ENCODE results near the gene WNK4. TPM values are rescaled to one million over a fixed set of nuclear protein-coding genes. Genes with fewer than 3 reads are reported as not detected.

The WNK4 gene
- total RNA-seq, 2 experiments from 2014 or later = 0.42 to 0.64 TPM

DNA sequence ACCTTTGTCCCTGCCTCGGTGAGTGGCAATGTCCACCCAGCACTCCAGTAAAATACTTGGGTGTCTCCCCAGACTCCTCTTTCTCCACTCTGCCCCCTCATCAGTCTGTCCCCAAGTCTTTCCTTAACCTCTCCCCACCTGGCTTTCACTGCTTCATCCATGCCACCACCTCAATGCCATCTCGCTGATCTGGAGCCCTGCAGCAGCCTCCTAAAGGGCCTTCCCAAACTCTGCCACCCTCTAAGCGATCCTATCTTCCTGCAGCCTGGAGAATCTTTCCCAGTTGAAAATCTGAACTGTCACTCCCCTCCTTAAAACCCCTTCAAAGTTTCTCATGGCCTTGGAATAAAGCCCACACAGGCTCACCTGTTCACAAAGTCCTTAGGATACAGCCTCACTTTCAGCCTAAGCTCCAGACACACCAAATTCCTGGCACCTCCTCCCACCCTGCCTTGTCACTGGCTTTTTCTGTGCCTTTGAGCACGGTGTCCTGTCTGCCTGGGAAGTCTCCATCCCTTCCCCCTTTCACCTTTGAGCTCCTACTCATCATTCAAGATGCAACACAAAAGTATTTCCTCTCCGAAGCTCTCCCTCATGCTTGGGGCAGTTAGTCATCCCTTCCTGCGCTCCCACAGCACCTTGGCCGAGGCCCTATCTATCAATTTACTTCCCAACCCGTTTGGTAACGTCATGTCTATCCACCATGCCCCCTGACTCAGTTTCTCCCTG lies 2.8 kb downstream of the WNK4 start:
- Mint-ChIP-seq H3K9me3 (ENCODE audit: low read depth) (no peaks in the 10 kb centered on the region), H3K36me3 (ENCODE audit: low read depth) (peaks cover 10% of the 10 kb centered on the region), H3K4me3 (no peak overlapping the region), H3K27me3 (peaks cover 51% of the 10 kb centered on the region), H3K27ac (no peak overlapping the region), H3K4me1 (peaks cover 22% of the 10 kb centered on the region)
- CTCF ChIA-PET = interaction anchor here (0.7 to 0.8 kb wide), 2 partner anchors 329 to 416 kb away, joined by 3 to 4 read pairs; no protein-coding TSS in a partner anchor
- DNase-seq (no peak), ATAC-seq (no peak)
- POLR2A ChIA-PET = no interaction called here
- intact Hi-C loops (cut with DNase I, micrococcal nuclease) = no loop called here

DNA sequence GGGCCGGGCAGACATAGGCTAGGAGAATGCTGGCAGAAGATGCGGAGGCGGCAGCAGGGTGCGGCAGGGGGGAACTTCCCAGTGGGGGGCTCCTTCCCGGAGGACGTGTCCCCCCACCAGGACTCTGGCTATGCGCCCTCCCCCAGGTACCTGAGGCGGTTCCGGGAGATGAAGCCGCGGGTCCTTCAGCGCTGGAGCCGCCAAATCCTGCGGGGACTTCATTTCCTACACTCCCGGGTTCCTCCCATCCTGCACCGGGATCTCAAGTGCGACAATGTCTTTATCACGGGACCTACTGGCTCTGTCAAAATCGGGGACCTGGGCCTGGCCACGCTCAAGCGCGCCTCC lies 3.4 kb downstream of the WNK4 start:
- Mint-ChIP-seq H3K9me3 (ENCODE audit: low read depth) (no peaks in the 10 kb centered on the region), H3K27me3 (peaks cover 51% of the 10 kb centered on the region), H3K27ac (no peak overlapping the region), H3K4me3 (no peak overlapping the region), H3K4me1 (peaks cover 22% of the 10 kb centered on the region), H3K36me3 (ENCODE audit: low read depth) (peaks cover 10% of the 10 kb centered on the region)
- intact Hi-C loops (cut with DNase I, micrococcal nuclease) = no loop called here
- DNase-seq (no peak), ATAC-seq (no peak)
- CTCF ChIA-PET = interaction anchor here (0.8 kb wide), 1 partner anchor 415 kb away, joined by 4 read pairs; no protein-coding TSS in a partner anchor
- POLR2A ChIA-PET = no interaction called here

DNA sequence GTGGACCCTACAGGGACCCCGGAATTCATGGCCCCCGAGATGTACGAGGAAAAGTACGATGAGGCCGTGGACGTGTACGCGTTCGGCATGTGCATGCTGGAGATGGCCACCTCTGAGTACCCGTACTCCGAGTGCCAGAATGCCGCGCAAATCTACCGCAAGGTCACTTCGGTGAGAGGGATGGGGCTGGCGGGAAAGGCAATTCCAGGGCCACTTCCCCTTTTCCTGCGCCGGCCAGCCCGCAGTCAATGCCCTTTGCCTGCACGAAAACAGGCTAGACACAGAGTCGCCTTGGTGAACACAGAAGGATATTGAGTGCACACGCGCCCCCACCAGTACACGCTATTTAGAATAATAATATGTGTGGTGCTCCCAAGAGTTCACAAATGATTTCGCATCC lies 4.0 kb downstream of the WNK4 start:
- intact Hi-C loops (cut with DNase I, micrococcal nuclease) = no loop called here
- ATAC-seq = no peak
- DNase-seq = no peak
- ChIA-PET CTCF (no interaction called here), POLR2A (no interaction called here)
- peaks cover 22% of the 10 kb centered on the region for H3K4me1 Mint-ChIP-seq
- no peak overlapping the region for H3K27ac Mint-ChIP-seq
- H3K36me3 Mint-ChIP-seq (ENCODE audit: low read depth) = peaks cover 5% of the 10 kb centered on the region
- peaks cover 54% of the 10 kb centered on the region for H3K27me3 Mint-ChIP-seq
- no peaks in the 10 kb centered on the region for H3K9me3 Mint-ChIP-seq (ENCODE audit: low read depth)
- no peak overlapping the region for H3K4me3 Mint-ChIP-seq

DNA sequence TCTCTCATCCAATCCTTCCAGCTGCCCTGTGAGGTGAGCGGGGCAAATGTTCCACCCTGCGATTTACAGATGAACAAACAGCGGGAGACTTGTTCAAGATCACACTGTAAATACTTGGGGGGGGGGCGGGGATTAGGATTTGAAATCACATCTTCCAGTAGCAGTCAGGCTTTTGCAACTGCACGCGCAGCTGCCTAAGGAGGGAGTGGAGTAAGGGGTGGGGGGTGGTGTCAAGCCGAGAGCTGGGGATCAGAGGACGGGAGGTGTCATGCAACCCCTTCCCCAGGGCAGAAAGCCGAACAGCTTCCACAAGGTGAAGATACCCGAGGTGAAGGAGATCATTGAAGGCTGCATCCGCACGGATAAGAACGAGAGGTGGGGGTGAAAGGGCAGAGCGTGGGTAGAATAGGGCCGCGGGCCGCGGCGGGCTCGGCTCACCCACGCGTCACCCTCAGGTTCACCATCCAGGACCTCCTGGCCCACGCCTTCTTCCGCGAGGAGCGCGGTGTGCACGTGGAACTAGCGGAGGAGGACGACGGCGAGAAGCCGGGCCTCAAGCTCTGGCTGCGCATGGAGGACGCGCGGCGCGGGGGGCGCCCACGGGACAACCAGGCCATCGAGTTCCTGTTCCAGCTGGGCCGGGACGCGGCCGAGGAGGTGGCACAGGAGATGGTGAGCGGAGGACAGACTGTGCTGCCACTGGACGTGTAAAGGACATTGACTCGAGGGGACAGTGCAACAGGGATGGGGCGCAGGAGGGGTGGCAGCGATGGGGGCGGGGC lies 4.6 kb downstream of the WNK4 start:
- peaks cover 54% of the 10 kb centered on the region for H3K27me3 Mint-ChIP-seq
- POLR2A ChIA-PET = no interaction called here
- ATAC-seq (no peak), DNase-seq (peak; percentile 34)
- peaks cover 19% of the 10 kb centered on the region for H3K4me1 Mint-ChIP-seq
- H3K9me3 Mint-ChIP-seq (ENCODE audit: low read depth) = no peaks in the 10 kb centered on the region
- no peaks in the 10 kb centered on the region for H3K36me3 Mint-ChIP-seq (ENCODE audit: low read depth)
- no peak overlapping the region for H3K4me3 Mint-ChIP-seq
- intact Hi-C loops (cut with DNase I, micrococcal nuclease) = no loop called here
- H3K27ac Mint-ChIP-seq = no peak overlapping the region
- CTCF ChIA-PET = interaction anchor here (1.7 kb wide), 1 partner anchor 13 kb away, joined by 4 read pairs; the partner anchor contains the start of genes CNTD1 and COA3

DNA sequence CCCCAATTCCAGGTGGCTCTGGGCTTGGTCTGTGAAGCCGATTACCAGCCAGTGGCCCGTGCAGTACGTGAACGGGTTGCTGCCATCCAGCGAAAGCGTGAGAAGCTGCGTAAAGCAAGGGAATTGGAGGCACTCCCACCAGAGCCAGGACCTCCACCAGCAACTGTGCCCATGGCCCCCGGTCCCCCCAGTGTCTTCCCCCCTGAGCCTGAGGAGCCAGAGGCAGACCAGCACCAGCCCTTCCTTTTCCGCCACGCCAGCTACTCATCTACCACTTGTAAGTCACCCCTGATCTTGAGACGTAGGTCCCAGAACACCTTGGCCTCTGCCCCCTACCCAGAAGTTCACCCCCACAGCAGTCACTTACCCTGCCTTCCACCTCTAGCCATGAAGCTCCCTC lies 6.9 kb downstream of the WNK4 start:
- CTCF ChIA-PET = interaction anchor here (0.8 to 1.7 kb wide), 2 partner anchors 11 to 107 kb away, joined by 3 to 4 read pairs; partner anchors contain the start of genes CNTD1 and COA3
- Mint-ChIP-seq H3K4me3 (no peak overlapping the region), H3K36me3 (ENCODE audit: low read depth) (no peaks in the 10 kb centered on the region), H3K4me1 (peaks cover 19% of the 10 kb centered on the region), H3K9me3 (ENCODE audit: low read depth) (no peaks in the 10 kb centered on the region), H3K27me3 (peaks cover 46% of the 10 kb centered on the region), H3K27ac (no peak overlapping the region)
- DNase-seq = no peak
- ATAC-seq = no peak
- intact Hi-C loops (cut with DNase I, micrococcal nuclease) = no loop called here
- POLR2A ChIA-PET = interaction anchor here (0.6 kb wide), 1 partner anchor 12 kb away, joined by 3 read pairs; no protein-coding TSS in a partner anchor

DNA sequence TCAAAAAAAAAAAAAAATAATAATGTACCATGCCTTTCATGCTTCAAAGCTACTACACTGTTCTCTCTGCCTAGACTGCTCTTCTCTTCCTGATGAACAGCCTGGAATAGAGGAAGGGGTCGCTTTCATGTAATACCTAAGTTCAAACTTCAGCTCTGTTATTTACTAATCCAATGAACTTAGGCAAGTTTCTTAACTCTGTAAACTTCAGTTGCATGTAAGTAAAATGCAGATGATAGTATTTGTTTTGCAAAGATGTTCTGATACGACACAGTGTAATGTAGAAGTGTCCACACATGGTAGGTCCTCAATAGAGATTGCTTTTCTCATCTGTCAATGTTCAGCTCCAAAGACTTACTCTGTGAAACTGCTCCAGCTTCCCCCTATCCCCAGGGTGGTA lies 11.5 kb downstream of the WNK4 start:
- Mint-ChIP-seq H3K9me3 (ENCODE audit: low read depth) (no peaks in the 10 kb centered on the region), H3K27ac (no peak overlapping the region), H3K36me3 (ENCODE audit: low read depth) (peaks cover 7% of the 10 kb centered on the region), H3K4me3 (no peak overlapping the region), H3K27me3 (peaks cover 9% of the 10 kb centered on the region), H3K4me1 (peaks cover 2% of the 10 kb centered on the region)
- CTCF ChIA-PET = no interaction called here
- intact Hi-C loops (cut with DNase I, micrococcal nuclease) = no loop called here
- POLR2A ChIA-PET = no interaction called here
- ATAC-seq = no peak
- DNase-seq = no peak

DNA sequence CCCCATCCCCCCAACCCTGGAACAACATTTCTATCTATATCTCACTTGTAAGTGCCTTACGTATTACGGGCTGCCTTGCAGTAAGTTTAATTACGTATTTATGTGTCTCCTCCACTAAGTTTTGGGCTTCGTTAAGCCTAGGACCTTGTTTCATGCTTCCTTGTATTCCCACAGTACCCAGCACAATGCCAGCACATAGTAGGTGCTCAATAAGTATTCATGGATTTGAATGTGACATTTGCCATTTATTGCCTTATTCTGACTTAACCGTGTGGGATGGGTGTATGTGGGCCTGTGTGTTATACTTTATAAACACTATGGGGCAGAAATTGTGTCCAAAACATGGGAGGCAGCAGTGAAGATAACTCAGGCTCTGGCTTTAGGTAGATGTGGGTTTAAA lies 12.1 kb downstream of the WNK4 start:
- ATAC-seq = no peak
- intact Hi-C loops (cut with DNase I, micrococcal nuclease) = no loop called here
- Mint-ChIP-seq H3K4me1 (peaks cover 7% of the 10 kb centered on the region), H3K36me3 (ENCODE audit: low read depth) (peaks cover 7% of the 10 kb centered on the region), H3K9me3 (ENCODE audit: low read depth) (no peaks in the 10 kb centered on the region), H3K27ac (no peak overlapping the region), H3K4me3 (no peak overlapping the region), H3K27me3 (peaks cover 6% of the 10 kb centered on the region)
- no peak for DNase-seq
- CTCF ChIA-PET = no interaction called here
- POLR2A ChIA-PET = no interaction called here

DNA sequence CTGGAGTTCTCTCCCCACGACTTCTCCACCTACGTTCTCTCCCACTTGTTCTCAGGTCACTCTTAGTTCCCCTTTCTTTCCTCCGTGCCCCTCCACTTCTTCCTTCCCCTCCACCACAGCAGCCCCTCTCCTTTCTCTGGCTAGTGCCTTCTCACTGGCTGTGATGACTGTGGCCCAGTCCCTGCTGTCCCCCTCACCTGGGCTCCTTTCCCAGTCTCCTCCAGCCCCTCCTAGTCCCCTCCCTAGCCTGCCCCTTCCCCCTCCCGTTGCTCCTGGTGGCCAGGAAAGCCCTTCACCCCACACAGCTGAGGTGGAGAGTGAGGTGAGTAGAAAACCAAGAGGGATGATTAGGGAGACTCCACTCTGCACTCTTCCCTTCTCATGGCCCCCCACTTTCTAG lies 14.7 kb downstream of the WNK4 start:
- intact Hi-C loops (cut with DNase I, micrococcal nuclease) = no loop called here
- H3K4me3 Mint-ChIP-seq = no peak overlapping the region
- H3K27ac Mint-ChIP-seq = no peak overlapping the region
- no peaks in the 10 kb centered on the region for H3K9me3 Mint-ChIP-seq (ENCODE audit: low read depth)
- ChIA-PET CTCF (interaction anchor here (0.6 kb wide), 1 partner anchor 196 kb away, joined by 3 read pairs; no protein-coding TSS in a partner anchor), POLR2A (no interaction called here)
- peaks cover 16% of the 10 kb centered on the region for H3K4me1 Mint-ChIP-seq
- DNase-seq = no peak
- ATAC-seq = no peak
- peaks cover 7% of the 10 kb centered on the region for H3K36me3 Mint-ChIP-seq (ENCODE audit: low read depth)
- no peaks in the 10 kb centered on the region for H3K27me3 Mint-ChIP-seq

DNA sequence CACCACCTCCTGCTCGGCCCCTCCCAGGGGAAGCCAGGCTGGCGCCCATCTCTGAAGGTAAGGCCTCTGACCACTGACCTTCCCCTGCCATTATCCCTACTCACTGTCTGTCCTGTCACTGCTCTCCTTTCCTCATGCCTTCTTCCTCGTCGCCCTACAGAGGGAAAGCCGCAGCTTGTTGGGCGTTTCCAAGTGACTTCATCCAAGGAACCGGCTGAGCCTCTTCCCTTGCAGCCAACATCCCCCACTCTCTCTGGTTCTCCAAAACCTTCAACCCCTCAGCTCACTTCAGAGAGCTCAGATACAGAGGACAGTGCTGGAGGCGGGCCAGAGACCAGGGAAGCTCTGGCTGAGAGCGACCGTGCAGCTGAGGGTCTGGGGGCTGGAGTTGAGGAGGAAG lies 15.1 kb downstream of the WNK4 start:
- intact Hi-C loops (cut with DNase I, micrococcal nuclease) = no loop called here
- POLR2A ChIA-PET = no interaction called here
- no peak overlapping the region for H3K27ac Mint-ChIP-seq
- ATAC-seq = no peak
- CTCF ChIA-PET = interaction anchor here (0.6 to 0.7 kb wide), 2 partner anchors 11 to 195 kb away, joined by 3 read pairs; no protein-coding TSS in a partner anchor
- no peak overlapping the region for H3K4me3 Mint-ChIP-seq
- H3K27me3 Mint-ChIP-seq = no peaks in the 10 kb centered on the region
- H3K4me1 Mint-ChIP-seq = peaks cover 16% of the 10 kb centered on the region
- H3K9me3 Mint-ChIP-seq (ENCODE audit: low read depth) = no peaks in the 10 kb centered on the region
- H3K36me3 Mint-ChIP-seq (ENCODE audit: low read depth) = peaks cover 7% of the 10 kb centered on the region
- DNase-seq = no peak

DNA sequence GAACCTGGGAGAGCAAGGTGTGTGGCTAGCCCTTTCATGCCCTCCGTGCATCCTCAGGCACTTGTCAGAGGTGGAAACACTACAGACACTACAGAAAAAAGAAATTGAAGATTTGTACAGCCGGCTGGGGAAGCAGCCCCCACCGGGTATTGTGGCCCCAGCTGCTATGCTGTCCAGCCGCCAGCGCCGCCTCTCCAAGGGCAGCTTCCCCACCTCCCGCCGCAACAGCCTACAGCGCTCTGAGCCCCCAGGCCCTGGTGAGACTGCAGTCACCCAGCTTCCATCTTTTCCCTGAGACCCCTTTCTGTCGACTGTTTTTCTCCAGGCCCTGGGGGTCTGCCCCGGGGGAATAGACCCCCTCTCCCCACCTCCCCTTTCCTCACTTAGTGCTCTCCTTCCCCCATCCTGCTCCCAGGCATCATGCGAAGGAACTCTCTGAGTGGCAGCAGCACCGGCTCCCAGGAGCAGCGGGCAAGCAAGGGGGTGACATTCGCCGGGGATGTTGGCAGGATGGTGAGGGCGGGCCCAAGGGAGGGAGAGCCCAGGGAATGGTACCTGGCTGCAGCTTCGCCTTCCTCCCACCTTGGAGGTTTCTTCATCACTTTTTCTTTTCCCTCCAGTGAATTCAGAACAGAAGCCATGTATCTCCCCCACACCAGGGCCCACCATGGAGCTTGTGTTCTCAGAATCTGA lies 15.8 kb downstream of the WNK4 start:
- ATAC-seq (no peak), DNase-seq (no peak)
- Mint-ChIP-seq H3K9me3 (ENCODE audit: low read depth) (no peaks in the 10 kb centered on the region), H3K27me3 (no peaks in the 10 kb centered on the region), H3K36me3 (ENCODE audit: low read depth) (peaks cover 7% of the 10 kb centered on the region), H3K4me1 (peaks cover 16% of the 10 kb centered on the region), H3K4me3 (no peak overlapping the region), H3K27ac (no peak overlapping the region)
- ChIA-PET CTCF (interaction anchor here (0.6 to 0.7 kb wide), 2 partner anchors 10 to 254 kb away, joined by 3 read pairs; no protein-coding TSS in a partner anchor), POLR2A (no interaction called here)
- intact Hi-C loops (cut with DNase I, micrococcal nuclease) = no loop called here

Data from activated CD4-positive, alpha-beta T cell treated with anti-CD3 and anti-CD28 coated beads for 36 hours (primary cell).